Fibroblast of lung (primary cell): ENCODE results near the gene PLA2G2C. TPM values are rescaled to one million over a fixed set of nuclear protein-coding genes. Genes with fewer than 3 reads are reported as not detected.

ENCODE experiments used
- DNase-seq, 2 donors: peaks; one replicate each; pipeline versions ENCODE4 v3.0.0 to v3.0.0-alpha.2; 2010; ENCODE audit warnings: low read depth in 2 of 2
- H2AFZ ChIP-seq: 2 replicates; pipeline ENCODE4 v1.5.1; 2012; ENCODE audit warnings: low read length, control low read depth, inconsistent platforms
- H3K27ac ChIP-seq: 2 replicates; pipeline ENCODE4 v1.5.1; 2011; ENCODE audit warnings: low read length, control low read depth; ENCODE audit not compliant: insufficient read depth
- H3K27me3 ChIP-seq: 2 replicates; pipeline ENCODE4 v1.5.1; 2011; ENCODE audit warnings: mild to moderate bottlenecking, low read length; ENCODE audit not compliant: control insufficient read depth, insufficient read depth
- H3K36me3 ChIP-seq: 2 replicates; pipeline ENCODE4 v1.5.1; 2011; ENCODE audit warnings: low read length; ENCODE audit not compliant: control insufficient read depth, insufficient read depth
- H3K4me1 ChIP-seq: 2 replicates; pipeline ENCODE4 v1.5.1; 2011; ENCODE audit warnings: low read length; ENCODE audit not compliant: control insufficient read depth, insufficient read depth; ENCODE audit errors: extremely low read depth
- H3K4me2 ChIP-seq: 2 replicates; pipeline ENCODE4 v1.5.1; 2011; ENCODE audit warnings: low read length, control low read depth; ENCODE audit not compliant: insufficient read depth; ENCODE audit errors: extremely low read depth
- H3K4me3 ChIP-seq, 4 experiments: fragments of 200-600 bp in 1 of 4; sonication (generic) in 1 of 4; replicated peaks in 1 of 4; 2 replicates each; pipeline ENCODE4 v1.5.1; 2011 to 2016; ENCODE audit warnings: low read length in 4 of 4, low read depth in 3 of 4, mild to moderate bottlenecking in 3 of 4, control low read depth in 2 of 4, inconsistent platforms in 1 of 4, mixed read lengths in 1 of 4; ENCODE audit not compliant: insufficient read depth in 1 of 4; ENCODE audit errors: control extremely low read depth in 1 of 4
- H3K79me2 ChIP-seq: 2 replicates; pipeline ENCODE4 v1.5.1; 2012; ENCODE audit warnings: mild to moderate bottlenecking, low read length, inconsistent platforms; ENCODE audit not compliant: control insufficient read depth, insufficient read depth
- H3K9ac ChIP-seq: 2 replicates; pipeline ENCODE4 v1.5.1; 2011; ENCODE audit warnings: mild to moderate bottlenecking, low read length, control low read depth; ENCODE audit not compliant: insufficient read depth
- H3K9me3 ChIP-seq: 2 replicates; pipeline ENCODE4 v1.5.1; 2012; ENCODE audit warnings: low read depth, low read length; ENCODE audit not compliant: control insufficient read depth, insufficient read depth
- H4K20me1 ChIP-seq: 2 replicates; pipeline ENCODE4 v1.5.1; 2011; ENCODE audit warnings: low read length; ENCODE audit not compliant: control insufficient read depth, insufficient read depth; ENCODE audit errors: extremely low read depth
- EZH2 ChIP-seq: IDR thresholded peaks from 2 replicates; pipeline ENCODE4 v1.5.1; 2012; ENCODE audit warnings: low read length, control low read depth, mild to moderate bottlenecking; ENCODE audit errors: missing control alignments
- polyA plus RNA-seq, 2 donors: library from polyadenylated mRNA; depleted of rRNA in 1 of 2; stranded (reverse) in 1 of 2; unstranded in 1 of 2; fragments of >200 nt; gene quantifications; 2 replicates each; pipeline ENCODE4 v1.2.1, GENCODE V29; 2011 to 2012; ENCODE audit warnings: missing spikeins in 1 of 2
- total RNA-seq: library from RNA; depleted of rRNA; stranded (reverse); fragments of >200 nt; gene quantifications from 2 replicates; pipeline ENCODE4 v1.2.1, GENCODE V29; 2014
- TF ChIP-seq, protein P1 (sequence below), 2 donors: IDR thresholded peaks in 1 of 2; conservative IDR thresholded peaks in 1 of 2; 1 replicate in 1 of 2; 2 replicates in 1 of 2; pipeline ENCODE4 v1.5.1; 2011 to 2012; ENCODE audit warnings: low read length in 2 of 2, control low read depth in 1 of 2, inconsistent platforms in 1 of 2, low read depth in 1 of 2, mild to moderate bottlenecking in 1 of 2

PLA2G2C gene
- total and polyA plus RNA-seq, 2 donors (not counting 1 experiment from before 2014, with no cell fraction given), result not detected

DNA sequence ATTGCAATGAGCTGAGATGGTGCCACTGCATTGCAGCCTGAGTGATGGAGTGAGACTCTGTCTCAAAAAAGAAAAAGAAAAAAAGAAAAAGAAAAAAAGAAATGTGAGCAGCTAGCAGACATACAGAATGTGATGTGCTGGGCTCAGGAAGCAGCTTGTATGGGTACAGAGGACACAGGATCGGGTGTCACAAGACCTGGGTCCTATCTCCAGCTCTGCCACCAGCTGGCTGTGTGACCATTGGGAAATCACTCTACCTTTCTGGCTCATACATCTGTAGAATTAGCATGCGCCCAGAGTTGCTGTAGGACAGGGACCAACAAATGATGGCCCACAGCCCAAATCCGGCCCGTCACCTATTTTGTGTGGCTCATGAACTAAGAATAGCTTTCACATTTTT is 3.3 kb upstream of the PLA2G2C start:
- H3K9me3 ChIP-seq, result no peaks in the 10 kb centered on the region
- no peak overlapping the region for H3K4me3 ChIP-seq
- no peaks in the 10 kb centered on the region for H3K79me2 ChIP-seq
- H2AFZ ChIP-seq, result no peak overlapping the region
- no peak for TF ChIP-seq EZH2
- TF ChIP-seq, protein P1, sequence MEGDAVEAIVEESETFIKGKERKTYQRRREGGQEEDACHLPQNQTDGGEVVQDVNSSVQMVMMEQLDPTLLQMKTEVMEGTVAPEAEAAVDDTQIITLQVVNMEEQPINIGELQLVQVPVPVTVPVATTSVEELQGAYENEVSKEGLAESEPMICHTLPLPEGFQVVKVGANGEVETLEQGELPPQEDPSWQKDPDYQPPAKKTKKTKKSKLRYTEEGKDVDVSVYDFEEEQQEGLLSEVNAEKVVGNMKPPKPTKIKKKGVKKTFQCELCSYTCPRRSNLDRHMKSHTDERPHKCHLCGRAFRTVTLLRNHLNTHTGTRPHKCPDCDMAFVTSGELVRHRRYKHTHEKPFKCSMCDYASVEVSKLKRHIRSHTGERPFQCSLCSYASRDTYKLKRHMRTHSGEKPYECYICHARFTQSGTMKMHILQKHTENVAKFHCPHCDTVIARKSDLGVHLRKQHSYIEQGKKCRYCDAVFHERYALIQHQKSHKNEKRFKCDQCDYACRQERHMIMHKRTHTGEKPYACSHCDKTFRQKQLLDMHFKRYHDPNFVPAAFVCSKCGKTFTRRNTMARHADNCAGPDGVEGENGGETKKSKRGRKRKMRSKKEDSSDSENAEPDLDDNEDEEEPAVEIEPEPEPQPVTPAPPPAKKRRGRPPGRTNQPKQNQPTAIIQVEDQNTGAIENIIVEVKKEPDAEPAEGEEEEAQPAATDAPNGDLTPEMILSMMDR (conservative IDR thresholded peaks at IDR 0.05 in 1 of 2, IDR thresholded peaks at IDR 0.05 in 1 of 2; ENCODE audit: low read depth in 1 of 2, low read length in 2 of 2), result no peak
- H3K9ac ChIP-seq, result no peak overlapping the region
- no peak for DNase-seq
- no peaks in the 10 kb centered on the region for H3K36me3 ChIP-seq
- no peaks in the 10 kb centered on the region for H3K4me1 ChIP-seq
- H4K20me1 ChIP-seq, result no peaks in the 10 kb centered on the region
- no peak overlapping the region for H3K27ac ChIP-seq
- peaks cover 42% of the 10 kb centered on the region for H3K27me3 ChIP-seq
- H3K4me2 ChIP-seq, result no peak overlapping the region

DNA sequence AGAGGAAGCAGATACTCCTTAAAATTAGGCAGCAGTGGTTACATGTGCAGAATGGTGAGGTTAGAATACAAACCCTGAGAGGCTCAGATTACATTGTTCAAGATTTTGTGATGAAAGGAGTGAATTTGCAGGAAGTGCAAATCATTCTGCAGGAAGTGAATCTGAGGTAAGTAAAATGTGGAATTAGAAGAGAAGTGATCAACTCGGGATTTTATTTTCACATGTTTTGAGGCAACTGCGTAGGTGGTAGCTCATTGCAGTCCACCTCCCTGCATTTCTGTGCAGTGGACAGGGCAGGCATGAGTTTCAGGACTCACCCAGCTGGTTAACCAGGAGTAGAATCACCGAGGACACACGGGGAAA is 2.1 kb upstream of the PLA2G2C start:
- TF ChIP-seq, protein P1 (conservative IDR thresholded peaks at IDR 0.05 in 1 of 2, IDR thresholded peaks at IDR 0.05 in 1 of 2; ENCODE audit: low read depth in 1 of 2, low read length in 2 of 2), result no peak
- TF ChIP-seq EZH2, result no peak
- Histone ChIP-seq H3K9ac (no peak overlapping the region), H3K9me3 (no peaks in the 10 kb centered on the region), H3K79me2 (no peaks in the 10 kb centered on the region), H3K27me3 (peaks cover 36% of the 10 kb centered on the region), H3K4me2 (no peak overlapping the region), H3K36me3 (no peaks in the 10 kb centered on the region), H3K27ac (no peak overlapping the region), H3K4me1 (no peaks in the 10 kb centered on the region), H2AFZ (no peak overlapping the region), H4K20me1 (no peaks in the 10 kb centered on the region), H3K4me3 (no peak overlapping the region)
- DNase-seq, result no peak

DNA sequence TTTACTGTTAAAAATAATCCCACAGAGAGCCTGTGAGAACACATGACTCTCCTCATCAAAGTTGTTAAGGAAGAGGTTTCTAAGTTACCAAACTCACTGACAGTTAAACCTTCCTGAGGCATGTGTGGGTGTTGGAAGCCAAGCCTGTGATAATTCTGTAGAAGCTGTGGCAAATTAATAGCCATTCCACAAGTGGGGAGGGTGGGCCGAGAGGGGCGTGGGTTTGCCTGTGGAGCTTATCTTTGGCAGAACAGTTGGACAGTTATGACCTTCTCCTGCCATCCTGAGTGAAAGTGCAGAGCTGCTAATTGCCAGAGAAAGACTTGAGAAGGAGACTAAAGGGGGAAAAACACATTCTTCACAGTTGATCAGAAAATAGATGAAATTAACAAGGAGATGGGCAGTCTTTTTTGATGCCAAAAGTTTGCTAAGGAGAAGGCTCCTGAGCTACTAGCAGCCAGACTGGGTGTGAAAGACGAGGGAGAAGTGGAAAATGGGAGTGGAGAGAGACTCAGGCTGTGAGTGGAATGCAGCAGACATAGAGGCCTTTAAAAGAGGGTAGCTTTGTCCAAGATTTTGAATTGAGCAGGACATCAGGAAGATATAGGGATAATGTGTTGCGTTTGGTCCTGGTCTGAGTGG is 1.6 kb upstream of the PLA2G2C start:
- no peak for TF ChIP-seq EZH2
- TF ChIP-seq, protein P1 (conservative IDR thresholded peaks at IDR 0.05 in 1 of 2, IDR thresholded peaks at IDR 0.05 in 1 of 2; ENCODE audit: low read depth in 1 of 2, low read length in 2 of 2), result no peak
- no peak overlapping the region for H3K4me2 ChIP-seq
- H3K4me3 ChIP-seq, result no peak overlapping the region
- no peak overlapping the region for H2AFZ ChIP-seq
- peaks cover 36% of the 10 kb centered on the region for H3K27me3 ChIP-seq
- H3K9ac ChIP-seq, result no peak overlapping the region
- no peaks in the 10 kb centered on the region for H3K79me2 ChIP-seq
- no peak overlapping the region for H3K27ac ChIP-seq
- no peaks in the 10 kb centered on the region for H3K4me1 ChIP-seq
- no peaks in the 10 kb centered on the region for H4K20me1 ChIP-seq
- H3K36me3 ChIP-seq, result no peaks in the 10 kb centered on the region
- no peaks in the 10 kb centered on the region for H3K9me3 ChIP-seq
- no peak for DNase-seq
